Measurements from ENCODE around the gene CASQ1. TPM values are rescaled to one million over a fixed set of nuclear protein-coding genes. Genes with fewer than 3 reads are reported as not detected.

CASQ1 gene
- total and polyA plus RNA-seq, 2 donors (not counting 3 experiments of a cell fraction or from before 2014, with no cell fraction given), result not detected

DNA sequence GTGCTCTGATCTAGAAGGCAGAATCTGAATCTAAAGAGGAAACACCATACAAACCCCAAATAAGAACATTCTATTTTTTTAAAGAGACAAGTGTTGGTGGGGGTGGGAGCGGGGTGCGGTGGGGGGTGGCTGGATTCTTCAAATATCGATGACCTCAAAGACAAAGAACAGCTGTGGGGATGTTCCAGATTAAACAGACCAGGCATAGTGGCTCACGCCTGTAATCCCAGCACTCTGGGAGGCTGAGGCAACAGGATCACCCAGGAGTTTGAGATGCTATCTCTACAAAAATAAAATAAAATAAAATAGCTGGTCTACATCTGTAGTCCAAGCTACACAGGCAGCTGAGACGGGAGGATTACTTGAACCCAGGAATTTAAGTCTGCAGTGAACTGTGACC lies 34.0 kb upstream of the CASQ1 start:
- Histone ChIP-seq H3K27ac (ENCODE audit: insufficient read depth, low read depth, low read length) (no peak overlapping the region), H3K9me3 (replicated peaks; ENCODE audit: control insufficient read depth, insufficient read depth, low read length) (no peaks in the 10 kb centered on the region), H3K36me3 (ENCODE audit: control insufficient read depth in 2 of 2, extremely low read depth in 1 of 2, insufficient read depth in 2 of 2, low read length in 2 of 2) (no peaks in the 10 kb centered on the region), H3K9me1 (replicated peaks; ENCODE audit: control insufficient read depth, extremely low read depth, insufficient read depth, low read length) (no peaks in the 10 kb centered on the region), H2AFZ (ENCODE audit: low read depth, low read length) (no peak overlapping the region), H3K79me2 (ENCODE audit: control insufficient read depth, insufficient read depth, low read length) (no peaks in the 10 kb centered on the region), H3K27me3 (ENCODE audit: control insufficient read depth in 2 of 2, insufficient read depth in 2 of 2, low read length in 2 of 2) (peaks cover 10 to 13% of the 10 kb centered on the region in 2 experiments), H3K9ac (replicated peaks; ENCODE audit: extremely low read depth, insufficient read depth, low read length) (no peak overlapping the region), H3K4me2 (ENCODE audit: insufficient read depth, low read length) (no peak overlapping the region), H3K4me3 (replicated peaks in 1 of 3; ENCODE audit: insufficient read depth in 1 of 3, low read depth in 1 of 3, low read length in 3 of 3) (no peak overlapping the region), H4K20me1 (replicated peaks; ENCODE audit: control insufficient read depth, extremely low read depth, insufficient read depth, low read length) (no peaks in the 10 kb centered on the region), H3K4me1 (ENCODE audit: control insufficient read depth, extremely low read depth, insufficient read depth, low read length) (no peaks in the 10 kb centered on the region)
- BruUV-seq (replicated peaks), result no TSS peak
- TF ChIP-seq EZH2 (IDR thresholded peaks at IDR 0.05; ENCODE audit: borderline replicate concordance, low read depth, low read length, severe bottlenecking), result no peak
- TF ChIP-seq FOS (IDR thresholded peaks at IDR 0.05; ENCODE audit: borderline replicate concordance, insufficient read depth, low read length), result no peak
- no peak for TF ChIP-seq JUN (IDR thresholded peaks at IDR 0.05; ENCODE audit: borderline replicate concordance, insufficient read depth, insufficient read length, low read depth)
- TF ChIP-seq MYC (IDR thresholded peaks at IDR 0.05; ENCODE audit: low read depth, low read length), result no peak
- no peak for TF ChIP-seq POLR2AphosphoS5 (IDR thresholded peaks at IDR 0.05; ENCODE audit: insufficient read depth, low read depth, low read length)
- TF ChIP-seq MAX (IDR thresholded peaks at IDR 0.05; ENCODE audit: insufficient read depth, insufficient read length), result no peak
- TF ChIP-seq, protein P1, sequence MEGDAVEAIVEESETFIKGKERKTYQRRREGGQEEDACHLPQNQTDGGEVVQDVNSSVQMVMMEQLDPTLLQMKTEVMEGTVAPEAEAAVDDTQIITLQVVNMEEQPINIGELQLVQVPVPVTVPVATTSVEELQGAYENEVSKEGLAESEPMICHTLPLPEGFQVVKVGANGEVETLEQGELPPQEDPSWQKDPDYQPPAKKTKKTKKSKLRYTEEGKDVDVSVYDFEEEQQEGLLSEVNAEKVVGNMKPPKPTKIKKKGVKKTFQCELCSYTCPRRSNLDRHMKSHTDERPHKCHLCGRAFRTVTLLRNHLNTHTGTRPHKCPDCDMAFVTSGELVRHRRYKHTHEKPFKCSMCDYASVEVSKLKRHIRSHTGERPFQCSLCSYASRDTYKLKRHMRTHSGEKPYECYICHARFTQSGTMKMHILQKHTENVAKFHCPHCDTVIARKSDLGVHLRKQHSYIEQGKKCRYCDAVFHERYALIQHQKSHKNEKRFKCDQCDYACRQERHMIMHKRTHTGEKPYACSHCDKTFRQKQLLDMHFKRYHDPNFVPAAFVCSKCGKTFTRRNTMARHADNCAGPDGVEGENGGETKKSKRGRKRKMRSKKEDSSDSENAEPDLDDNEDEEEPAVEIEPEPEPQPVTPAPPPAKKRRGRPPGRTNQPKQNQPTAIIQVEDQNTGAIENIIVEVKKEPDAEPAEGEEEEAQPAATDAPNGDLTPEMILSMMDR (IDR thresholded peaks at IDR 0.05; ENCODE audit: extremely low read depth in 1 of 2, insufficient read depth in 1 of 2, low read depth in 1 of 2, low read length in 2 of 2), result no peak
- no peak for TF ChIP-seq POLR2A (IDR thresholded peaks at IDR 0.05; ENCODE audit: low read depth, low read length)
- TF ChIP-seq GATA2 (IDR thresholded peaks at IDR 0.05; ENCODE audit: insufficient read depth, insufficient read length, low read depth, low read length), result no peak
- ChIA-PET CTCF (interaction anchor here (1.1 to 1.6 kb wide), 3 partner anchors 37 to 220 kb away, joined by 3 to 4 read pairs (median 3); no protein-coding TSS in a partner anchor), POLR2A (no interaction called here)
- intact Hi-C loops (cut with micrococcal nuclease) (no loop called here), dilution Hi-C loops (cut with MboI; ENCODE audit: extremely low pct_ligation_motif_present, low sequenced_read_pairs) (no loop called here)
- FAIRE-seq, result no peak
- DNase-seq (ENCODE audit: low read depth, low spot score), result no peak
